HCT116 (cell line): ENCODE measurements around the gene SLX9. TPM values are rescaled to one million over a fixed set of nuclear protein-coding genes. Genes with fewer than 3 reads are reported as not detected.

Source experiments
- ATAC-seq: fragments of 200-7000 bp; cut with Tn5 transposase; 2 replicates; pipeline ENCODE4 v1.9.1; 2020; ENCODE audit warnings: mild to moderate bottlenecking, moderate library complexity
- BruUV-seq: library from RNA; stranded (reverse); fragments of 400-500 nt; replicated peaks from 2 replicates; lab custom pipeline; 2021; lab: Mats Ljungman, UMichigan
- CTCF ChIA-PET: fragments of 300-600 bp; sonication (Branson Sonifier 250); formaldehyde crosslinking; loops from one replicate; lab custom pipeline; 2021; ENCODE audit warnings: antibody characterized with exemption; lab: Charles Lee
- POLR2A ChIA-PET: fragments of 300-600, 350-600 bp; sonication (Branson Sonifier 250); formaldehyde crosslinking; loops from one replicate; lab custom pipeline; 2021; ENCODE audit warnings: antibody characterized with exemption; lab: Charles Lee
- RAD21 ChIA-PET, 2 experiments: fragments of 300-600 bp; sonication (Branson Sonifier 250); formaldehyde crosslinking; loops; one replicate each; lab custom pipeline; 2023; ENCODE audit warnings: low total read pairs in 2 of 2; ENCODE audit not compliant: uncharacterized antibody in 2 of 2, unreplicated experiment in 2 of 2, low non-redundant PET in 1 of 2; lab: Charles Lee
- DNase-seq: peaks from one replicate; pipeline ENCODE4 v3.0.0-alpha.2; 2010; ENCODE audit warnings: low read depth, low spot score
- H2AFZ ChIP-seq: fragments of 200-600 bp; shearing (Covaris generic), sonication (generic); 2 replicates; pipeline ENCODE4 v1.6.1; 2017; ENCODE audit warnings: low read depth, mixed run types, mixed read lengths, antibody characterized with exemption, low read length; ENCODE audit not compliant: poor library complexity, severe bottlenecking
- H3K27ac ChIP-seq: 2 replicates; pipeline ENCODE4 v1.5.1; 2012; ENCODE audit warnings: low read depth, low read length
- H3K27me3 ChIP-seq: fragments of 200-600 bp; sonication (generic); 2 replicates; pipeline ENCODE4 v1.6.1; 2016; ENCODE audit warnings: mixed run types, low read length, mixed read lengths; ENCODE audit not compliant: insufficient read depth
- H3K36me3 ChIP-seq, 2 experiments: fragments of 200-500 bp in 1 of 2; fragments of 200-600 bp in 1 of 2; sonication (Bioruptor generic) in 1 of 2; sonication (generic) in 1 of 2; 2 replicates each; pipeline versions ENCODE4 v1.5.1 to v1.6.1; 2014 to 2016; ENCODE audit warnings: low read length in 2 of 2, inconsistent platforms in 1 of 2, mixed read lengths in 1 of 2, mixed run types in 1 of 2; ENCODE audit not compliant: insufficient read depth in 2 of 2, control insufficient read depth in 1 of 2
- H3K4me1 ChIP-seq, 2 experiments: fragments of 200-600 bp in 1 of 2; sonication (generic) in 1 of 2; 2 replicates each; pipeline versions ENCODE4 v1.5.1 to v1.6.1; 2012 to 2017; ENCODE audit warnings: low read length in 2 of 2, inconsistent platforms in 1 of 2, mild to moderate bottlenecking in 1 of 2, mixed read lengths in 1 of 2, mixed run types in 1 of 2, moderate library complexity in 1 of 2; ENCODE audit not compliant: insufficient read depth in 2 of 2, control insufficient read depth in 1 of 2
- H3K4me2 ChIP-seq: fragments of 200-600 bp; sonication (generic); 2 replicates; pipeline ENCODE4 v1.6.1; 2017; ENCODE audit warnings: mixed run types, low read length, mixed read lengths
- H3K4me3 ChIP-seq, 2 experiments: fragments of 200-600 bp in 1 of 2; sonication (generic) in 1 of 2; replicated peaks in 1 of 2; 2 replicates each; pipeline ENCODE4 v1.5.1; 2011 to 2016; ENCODE audit warnings: low read length in 2 of 2, control low read depth in 1 of 2, low read depth in 1 of 2, mild to moderate bottlenecking in 1 of 2, mixed read lengths in 1 of 2, mixed run types in 1 of 2
- H3K79me2 ChIP-seq: fragments of 200-600 bp; sonication (generic); 2 replicates; pipeline ENCODE4 v1.6.1; 2017; ENCODE audit warnings: mild to moderate bottlenecking, mixed run types, low read length, moderate library complexity, mixed read lengths; ENCODE audit not compliant: insufficient read depth
- H3K9ac ChIP-seq: fragments of 200-600 bp; sonication (generic); 2 replicates; pipeline ENCODE4 v1.6.1; 2016; ENCODE audit warnings: low read length, mixed read lengths
- H3K9me2 ChIP-seq: fragments of 200-600 bp; sonication (generic), shearing (Covaris generic); 2 replicates; pipeline ENCODE4 v1.6.1; 2017; ENCODE audit warnings: mixed run types, mild to moderate bottlenecking, moderate library complexity; ENCODE audit not compliant: insufficient read depth
- H3K9me3 ChIP-seq, 2 experiments: fragments of 200-500 bp in 1 of 2; fragments of 200-600 bp in 1 of 2; sonication (Bioruptor generic) in 1 of 2; sonication (generic) in 1 of 2; 2 replicates each; pipeline ENCODE4 v1.6.1; 2014 to 2017; ENCODE audit warnings: low read length in 2 of 2, mixed read lengths in 2 of 2, inconsistent platforms in 1 of 2, low read depth in 1 of 2, mild to moderate bottlenecking in 1 of 2, mixed run types in 1 of 2, moderate library complexity in 1 of 2; ENCODE audit not compliant: control insufficient read depth in 1 of 2, insufficient read depth in 1 of 2
- H4K20me1 ChIP-seq: fragments of 200-600 bp; sonication (generic), shearing (Covaris generic); 2 replicates; pipeline ENCODE4 v1.6.1; 2017; ENCODE audit warnings: mixed run types, mild to moderate bottlenecking, moderate library complexity; ENCODE audit not compliant: insufficient read depth
- CBX3 ChIP-seq: IDR thresholded peaks from 2 replicates; pipeline ENCODE4 v1.6.1; 2012; ENCODE audit warnings: low read depth
- CTCF ChIP-seq, 3 experiments: fragments of 200-600 bp in 1 of 3; sonication (generic) in 1 of 3; IDR thresholded peaks in 2 of 3; conservative IDR thresholded peaks in 1 of 3; 2 replicates each; pipeline ENCODE4 v1.5.1; 2012 to 2017; ENCODE audit warnings: low read depth in 2 of 3, low read length in 2 of 3, antibody characterized with exemption in 1 of 3, borderline replicate concordance in 1 of 3, control low read depth in 1 of 3, mild to moderate bottlenecking in 1 of 3, mixed read lengths in 1 of 3, mixed run types in 1 of 3, moderate library complexity in 1 of 3; ENCODE audit not compliant: insufficient read depth in 1 of 3
- EGR1 ChIP-seq: IDR thresholded peaks from 2 replicates; pipeline ENCODE4 v1.6.1; 2012; ENCODE audit warnings: low read depth
- EZH2 ChIP-seq: fragments of 200-600 bp; sonication (generic); IDR thresholded peaks from 2 replicates; pipeline ENCODE4 v1.6.1; 2017; ENCODE audit warnings: antibody characterized with exemption, mixed run types
- EZH2phosphoT487 ChIP-seq: fragments of 200-600 bp; IDR thresholded peaks from 2 replicates; pipeline ENCODE4 v1.6.1; 2018; ENCODE audit warnings: antibody characterized with exemption, borderline replicate concordance
- FOSL1 ChIP-seq: IDR thresholded peaks from 2 replicates; pipeline ENCODE4 v1.6.1; 2012; ENCODE audit warnings: low read depth
- JUND ChIP-seq: IDR thresholded peaks from 2 replicates; pipeline ENCODE4 v1.6.1; 2012
- POLR2AphosphoS5 ChIP-seq: IDR thresholded peaks from 2 replicates; pipeline ENCODE4 v1.6.1; 2011; ENCODE audit warnings: mild to moderate bottlenecking, low read depth, low read length, moderate library complexity
- RAD21 ChIP-seq: IDR thresholded peaks from 2 replicates; pipeline ENCODE4 v1.6.1; 2012; ENCODE audit warnings: low read depth, mild to moderate bottlenecking
- SIN3A ChIP-seq: IDR thresholded peaks from 2 replicates; pipeline ENCODE4 v1.6.1; 2012; ENCODE audit warnings: low read depth
- SP1 ChIP-seq: IDR thresholded peaks from 2 replicates; pipeline ENCODE4 v1.6.1; 2012; ENCODE audit warnings: low read depth
- TCF7L2 ChIP-seq: IDR thresholded peaks from 2 replicates; pipeline ENCODE4 v1.7.0; 2011; ENCODE audit warnings: borderline replicate concordance, inconsistent platforms; ENCODE audit not compliant: insufficient read depth, insufficient read length; ENCODE audit errors: extremely low read depth
- YY1 ChIP-seq: IDR thresholded peaks from 2 replicates; pipeline ENCODE4 v1.6.1; 2011; ENCODE audit warnings: low read length, low read depth, moderate library complexity, mild to moderate bottlenecking; ENCODE audit not compliant: insufficient replicate concordance; ENCODE audit errors: extremely low read depth
- ZNF274 ChIP-seq: fragments of 200-500 bp; sonication (Bioruptor generic); IDR thresholded peaks from 2 replicates; pipeline ENCODE4 v1.6.1; 2014; ENCODE audit warnings: mild to moderate bottlenecking, low read depth, low read length, inconsistent platforms
- intact Hi-C: fragments of 100-400 bp; cut with micrococcal nuclease; formaldehyde crosslinking; loops from 2 replicates; pipeline ENCODE4 v1.10.0; 2022
- total RNA-seq: library from RNA; stranded (reverse); gene quantifications from one replicate; pipeline ENCODE4 v1.2.1, GENCODE V29; 2021; ENCODE audit not compliant: unreplicated experiment
- TF ChIP-seq, protein P1 (sequence below): IDR thresholded peaks from 2 replicates; pipeline ENCODE4 v1.6.1; 2012
- TF ChIP-seq, protein P2 (sequence below): IDR thresholded peaks from 2 replicates; pipeline ENCODE4 v1.6.1; 2012; ENCODE audit warnings: low read depth

The SLX9 gene
- total RNA-seq, 1 experiment from 2014 or later = 61.9 TPM

GRCh38 chr21:44934797-44935532, 4.9 kb upstream of the SLX9 start:
- no peak overlapping the region for H3K9ac ChIP-seq
- H3K79me2 ChIP-seq = no peaks in the 10 kb centered on the region
- ChIA-PET RAD21 (no interaction called here), CTCF (no interaction called here), POLR2A (no interaction called here)
- H3K36me3 ChIP-seq = no peaks in the 10 kb centered on the region
- H3K4me3 ChIP-seq = no peak overlapping the region
- TF ChIP-seq YY1 (no peak), EZH2 (no peak), RAD21 (no peak), EGR1 (no peak), POLR2AphosphoS5 (no peak), JUND (no peak), ZNF274 (no peak), SP1 (no peak), EZH2phosphoT487 (no peak), FOSL1 (no peak), CTCF (IDR thresholded peaks at IDR 0.05 in 2 of 3, conservative IDR thresholded peaks at IDR 0.05 in 1 of 3; ENCODE audit: borderline replicate concordance in 1 of 3, insufficient read depth in 1 of 3, low read depth in 2 of 3, low read length in 2 of 3) (no peak), SIN3A (no peak), TCF7L2 (no peak), CBX3 (no peak)
- TF ChIP-seq, protein P1, sequence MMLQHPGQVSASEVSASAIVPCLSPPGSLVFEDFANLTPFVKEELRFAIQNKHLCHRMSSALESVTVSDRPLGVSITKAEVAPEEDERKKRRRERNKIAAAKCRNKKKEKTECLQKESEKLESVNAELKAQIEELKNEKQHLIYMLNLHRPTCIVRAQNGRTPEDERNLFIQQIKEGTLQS = no peak
- TF ChIP-seq, protein P2, sequence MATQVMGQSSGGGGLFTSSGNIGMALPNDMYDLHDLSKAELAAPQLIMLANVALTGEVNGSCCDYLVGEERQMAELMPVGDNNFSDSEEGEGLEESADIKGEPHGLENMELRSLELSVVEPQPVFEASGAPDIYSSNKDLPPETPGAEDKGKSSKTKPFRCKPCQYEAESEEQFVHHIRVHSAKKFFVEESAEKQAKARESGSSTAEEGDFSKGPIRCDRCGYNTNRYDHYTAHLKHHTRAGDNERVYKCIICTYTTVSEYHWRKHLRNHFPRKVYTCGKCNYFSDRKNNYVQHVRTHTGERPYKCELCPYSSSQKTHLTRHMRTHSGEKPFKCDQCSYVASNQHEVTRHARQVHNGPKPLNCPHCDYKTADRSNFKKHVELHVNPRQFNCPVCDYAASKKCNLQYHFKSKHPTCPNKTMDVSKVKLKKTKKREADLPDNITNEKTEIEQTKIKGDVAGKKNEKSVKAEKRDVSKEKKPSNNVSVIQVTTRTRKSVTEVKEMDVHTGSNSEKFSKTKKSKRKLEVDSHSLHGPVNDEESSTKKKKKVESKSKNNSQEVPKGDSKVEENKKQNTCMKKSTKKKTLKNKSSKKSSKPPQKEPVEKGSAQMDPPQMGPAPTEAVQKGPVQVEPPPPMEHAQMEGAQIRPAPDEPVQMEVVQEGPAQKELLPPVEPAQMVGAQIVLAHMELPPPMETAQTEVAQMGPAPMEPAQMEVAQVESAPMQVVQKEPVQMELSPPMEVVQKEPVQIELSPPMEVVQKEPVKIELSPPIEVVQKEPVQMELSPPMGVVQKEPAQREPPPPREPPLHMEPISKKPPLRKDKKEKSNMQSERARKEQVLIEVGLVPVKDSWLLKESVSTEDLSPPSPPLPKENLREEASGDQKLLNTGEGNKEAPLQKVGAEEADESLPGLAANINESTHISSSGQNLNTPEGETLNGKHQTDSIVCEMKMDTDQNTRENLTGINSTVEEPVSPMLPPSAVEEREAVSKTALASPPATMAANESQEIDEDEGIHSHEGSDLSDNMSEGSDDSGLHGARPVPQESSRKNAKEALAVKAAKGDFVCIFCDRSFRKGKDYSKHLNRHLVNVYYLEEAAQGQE = no peak
- H3K9me3 ChIP-seq = no peaks in the 10 kb centered on the region
- no peak overlapping the region for H3K27ac ChIP-seq
- no peak for DNase-seq
- no peaks in the 10 kb centered on the region for H4K20me1 ChIP-seq
- H3K4me2 ChIP-seq = no peak overlapping the region
- BruUV-seq = no TSS peak
- no peak for ATAC-seq
- peaks cover 5 to 11% of the 10 kb centered on the region in 2 experiments; a peak in 3 of 4 replicates for H3K4me1 ChIP-seq
- H3K27me3 ChIP-seq = peaks cover 29% of the 10 kb centered on the region; the same call in 1 of the 2 replicates
- no peak overlapping the region for H2AFZ ChIP-seq
- intact Hi-C loops = no loop called here
- H3K9me2 ChIP-seq = no peaks in the 10 kb centered on the region
